T-cell (primary cell): Measurements from ENCODE around the gene P3H1. TPM values are rescaled to one million over a fixed set of nuclear protein-coding genes. Genes with fewer than 3 reads are reported as not detected.
"Not testable (repeated sequence)": the region's sequence is repeated elsewhere in the genome, so short reads cannot be mapped to it uniquely, and the experiment has no call there.

ENCODE experiments used
- ATAC-seq, 4 experiments: fragments of 200-7000 bp in 3 of 4; fragments of 150-1000 bp in 1 of 4; cut with Tn5 transposase; replicated peaks in 1 of 4; 1 replicate in 3 of 4; 2 replicates in 1 of 4; pipeline ENCODE4 v1.10.0; 2021; ENCODE audit warnings: moderate library complexity in 3 of 4, mild to moderate bottlenecking in 2 of 4, moderate number of reproducible peaks in 1 of 4
- CTCF ChIA-PET, 2 donors: fragments of 300-600 bp; sonication (Branson Sonifier 250); formaldehyde crosslinking; loops; one replicate each; lab custom pipeline; 2022; ENCODE audit warnings: antibody characterized with exemption in 2 of 2; lab: Charles Lee
- POLR2A ChIA-PET, 2 donors: fragments of 300-600 bp; sonication (Branson Sonifier 250); formaldehyde crosslinking; loops; one replicate each; lab custom pipeline; 2022; ENCODE audit warnings: antibody characterized with exemption in 2 of 2; lab: Charles Lee
- DNase-seq, 35 experiments: peaks; one replicate each; pipeline versions ENCODE4 v3.0.0 to v3.0.0-alpha.2; 2013 to 2023
- H3K27ac ChIP-seq: one replicate; pipeline ENCODE4 v1.5.1; 2013; ENCODE audit warnings: low read length
- H3K27me3 ChIP-seq, 2 experiments: replicated peaks in 1 of 2; 1 replicate in 1 of 2; 2 replicates in 1 of 2; pipeline versions ENCODE4 v1.6.1 to v1.7.0; 2013; ENCODE audit warnings: low read length in 1 of 2, mixed read lengths in 1 of 2; ENCODE audit not compliant: control insufficient read depth in 2 of 2, insufficient read depth in 2 of 2; ENCODE audit errors: extremely low read depth in 1 of 2
- H3K36me3 ChIP-seq, 2 donors: 1 replicate in 1 of 2; 2 replicates in 1 of 2; pipeline versions ENCODE4 v1.6.1 to v1.7.0; 2013; ENCODE audit warnings: low read length in 1 of 2; ENCODE audit not compliant: control insufficient read depth in 2 of 2, insufficient read depth in 1 of 2; ENCODE audit errors: extremely low read depth in 1 of 2
- H3K4me1 ChIP-seq, 2 experiments: 1 replicate in 1 of 2; 2 replicates in 1 of 2; pipeline versions ENCODE4 v1.6.1 to v1.7.0; 2013; ENCODE audit warnings: low read length in 2 of 2, mixed read lengths in 1 of 2; ENCODE audit not compliant: insufficient read depth in 2 of 2, control insufficient read depth in 1 of 2; ENCODE audit errors: extremely low read depth in 1 of 2
- H3K4me3 ChIP-seq, 2 donors: 1 replicate in 1 of 2; 2 replicates in 1 of 2; pipeline versions ENCODE4 v1.5.1 to v1.7.0; 2013; ENCODE audit warnings: mild to moderate bottlenecking in 2 of 2, low read length in 1 of 2, moderate library complexity in 1 of 2; ENCODE audit not compliant: control insufficient read depth in 1 of 2; ENCODE audit errors: extremely low read depth in 1 of 2
- H3K9me3 ChIP-seq: 2 replicates; pipeline ENCODE4 v1.7.0; 2013
- H3K27ac Mint-ChIP-seq, 2 donors: one replicate each; pipeline ENCODE4 v1.8.0; 2020 to 2021; ENCODE audit warnings: mild to moderate bottlenecking in 2 of 2, mixed read lengths in 2 of 2
- H3K27me3 Mint-ChIP-seq, 2 donors: one replicate each; pipeline ENCODE4 v1.8.0; 2021 to 2022; ENCODE audit warnings: mixed read lengths in 2 of 2
- H3K36me3 Mint-ChIP-seq: one replicate; pipeline ENCODE4 v1.8.0; 2021; ENCODE audit warnings: mixed read lengths
- H3K4me1 Mint-ChIP-seq, 3 donors: one replicate each; pipeline ENCODE4 v1.8.0; 2020 to 2022; ENCODE audit warnings: mixed read lengths in 3 of 3, mild to moderate bottlenecking in 1 of 3
- H3K4me3 Mint-ChIP-seq, 3 donors: one replicate each; pipeline ENCODE4 v1.8.0; 2020 to 2022; ENCODE audit warnings: mild to moderate bottlenecking in 3 of 3, mixed read lengths in 3 of 3, moderate library complexity in 3 of 3
- H3K9me3 Mint-ChIP-seq, 3 donors: one replicate each; pipeline ENCODE4 v1.8.0; 2020 to 2022; ENCODE audit warnings: mixed read lengths in 3 of 3
- WGBS: methylation state at CpG from one replicate; pipeline ENCODE4 v1.1.5; 2013; ENCODE audit warnings: missing lambda C conversion rate; ENCODE audit not compliant: insufficient coverage; 5-methylcytosine and 5-hydroxymethylcytosine counted together
- total RNA-seq, 35 experiments: library from RNA in 6 of 35; stranded (reverse) in 6 of 35; fragments of 120-200 nt in 1 of 35; gene quantifications; one replicate each; pipeline versions ENCODE4 v1.2.1 to v1.2.4 and lab custom pipeline; 2013 to 2026

The P3H1 gene
- total RNA-seq, 5 donors from 2014 or later (not counting 1 experiment from before 2014, with no cell fraction given), result 23.5 to 62.9 (median 58.3) TPM

GRCh38 chr1:42751511-42752070 lies 15.2 kb downstream of the P3H1 start:
- ATAC-seq, H3K9me3 ChIP-seq, H3K4me1 Mint-ChIP-seq, H3K4me3 Mint-ChIP-seq, H3K27me3 ChIP-seq, H3K27ac ChIP-seq, CTCF ChIA-PET, H3K27ac Mint-ChIP-seq, DNase-seq, H3K9me3 Mint-ChIP-seq, H3K27me3 Mint-ChIP-seq, H3K4me3 ChIP-seq, H3K4me1 ChIP-seq: not testable (repeated sequence)
- WGBS, result 95% methylated on average over 7 of the region's 8 CpGs
- POLR2A ChIA-PET, result interaction anchor here in 1 of 2 donors (0.6 kb wide), 1 partner anchor 14 kb away, joined by 3 read pairs; no protein-coding TSS in a partner anchor
- peaks cover 17 to 84% of the 10 kb centered on the region in 2 donors for H3K36me3 ChIP-seq
- H3K36me3 Mint-ChIP-seq, result peaks cover 72% of the 10 kb centered on the region

- H3K27me3 ChIP-seq, result no peaks in the 10 kb centered on the region
- H3K4me3 ChIP-seq, result no peak overlapping the region
- ATAC-seq (no peak), DNase-seq (no peak)
- ChIA-PET CTCF (interaction anchor here in 1 of 2 donors (0.8 kb wide), 1 partner anchor 172 kb away, joined by 4 read pairs; no protein-coding TSS in a partner anchor), POLR2A (no interaction called here)
- no peak overlapping the region for H3K27ac ChIP-seq
- H3K9me3 Mint-ChIP-seq, result peaks cover 0 to 5% (median 0%) of the 10 kb centered on the region in 3 donors
- no peaks in the 10 kb centered on the region for H3K9me3 ChIP-seq
- H3K4me3 Mint-ChIP-seq, result peak overlapping the region in 1 of 3 donors; percentile 6
- peaks cover 14 to 80% of the 10 kb centered on the region in 2 donors for H3K36me3 ChIP-seq
- H3K4me1 ChIP-seq, result peaks cover 0 to 2% of the 10 kb centered on the region in 2 experiments
- no peak overlapping the region for H3K27ac Mint-ChIP-seq
- H3K36me3 Mint-ChIP-seq, result peaks cover 57% of the 10 kb centered on the region
- H3K4me1 Mint-ChIP-seq, result no peaks in the 10 kb centered on the region
- no peaks in the 10 kb centered on the region for H3K27me3 Mint-ChIP-seq
- 99% methylated on average over 9 of the region's 12 CpGs for WGBS
Measured at GRCh38 chr1:42750041-42750440, 16.8 kb downstream of the P3H1 start.

- no peak for ATAC-seq
- H3K9me3 ChIP-seq, result no peaks in the 10 kb centered on the region
- DNase-seq, result no peak
- ChIA-PET CTCF (interaction anchor here (0.6 to 0.8 kb wide), 3 partner anchors 171 to 1860 kb away, joined by 3 to 8 read pairs (median 4); no protein-coding TSS in a partner anchor), POLR2A (no interaction called here)
- H3K36me3 Mint-ChIP-seq, result peaks cover 46% of the 10 kb centered on the region
- H3K27ac Mint-ChIP-seq, result peak overlapping the region in 1 of 2 donors; percentile 29
- peaks cover 8 to 67% of the 10 kb centered on the region in 2 donors for H3K36me3 ChIP-seq
- no peak overlapping the region for H3K4me3 Mint-ChIP-seq
- H3K4me1 ChIP-seq, result peaks cover 0 to 2% of the 10 kb centered on the region in 2 experiments
- WGBS, result 94% methylated on average over 11 of the region's 14 CpGs
- no peaks in the 10 kb centered on the region for H3K27me3 Mint-ChIP-seq
- H3K9me3 Mint-ChIP-seq, result peaks cover 0 to 5% (median 0%) of the 10 kb centered on the region in 3 donors
- H3K27me3 ChIP-seq, result no peaks in the 10 kb centered on the region
- H3K27ac ChIP-seq, result no peak overlapping the region
- no peak overlapping the region for H3K4me3 ChIP-seq
- no peaks in the 10 kb centered on the region for H3K4me1 Mint-ChIP-seq
Measured at GRCh38 chr1:42748461-42749410, 18.1 kb downstream of the P3H1 start.

GRCh38 chr1:42748021-42748420 lies 18.8 kb downstream of the P3H1 start:
- Histone ChIP-seq H3K4me3 (no peak overlapping the region), H3K4me1 (peaks cover 0 to 2% of the 10 kb centered on the region in 2 experiments), H3K9me3 (no peaks in the 10 kb centered on the region), H3K27me3 (no peaks in the 10 kb centered on the region), H3K27ac (no peak overlapping the region), H3K36me3 (peaks cover 8 to 62% of the 10 kb centered on the region in 2 donors)
- ChIA-PET POLR2A (no interaction called here), CTCF (interaction anchor here in 1 of 2 donors (0.6 kb wide), 1 partner anchor 1710 kb away, joined by 8 read pairs; no protein-coding TSS in a partner anchor)
- Mint-ChIP-seq H3K36me3 (peaks cover 42% of the 10 kb centered on the region), H3K27me3 (no peaks in the 10 kb centered on the region), H3K4me1 (no peaks in the 10 kb centered on the region), H3K27ac (no peak overlapping the region), H3K4me3 (no peak overlapping the region), H3K9me3 (peaks cover 0 to 5% (median 0%) of the 10 kb centered on the region in 3 donors)
- 93% methylated on average over 9 of the region's 10 CpGs for WGBS
- no peak for DNase-seq
- ATAC-seq, result no peak

- no peaks in the 10 kb centered on the region for H3K27me3 Mint-ChIP-seq
- H3K27ac ChIP-seq, result no peak overlapping the region
- ATAC-seq (peak in 3 of 4 experiments; percentile 35 to 60 (median 51)), DNase-seq (peak in 29 of 35 experiments; percentile 9 to 67 (median 32))
- no peaks in the 10 kb centered on the region for H3K4me1 Mint-ChIP-seq
- H3K36me3 Mint-ChIP-seq, result peaks cover 33% of the 10 kb centered on the region
- H3K4me3 Mint-ChIP-seq, result no peak overlapping the region
- peaks cover 0 to 5% (median 0%) of the 10 kb centered on the region in 3 donors for H3K9me3 Mint-ChIP-seq
- no peaks in the 10 kb centered on the region for H3K27me3 ChIP-seq
- H3K36me3 ChIP-seq, result peaks cover 8 to 53% of the 10 kb centered on the region in 2 donors
- peaks cover 0 to 2% of the 10 kb centered on the region in 2 experiments for H3K4me1 ChIP-seq
- ChIA-PET CTCF (interaction anchor here in 1 of 2 donors (0.9 kb wide), 1 partner anchor 169 kb away, joined by 4 read pairs; no protein-coding TSS in a partner anchor), POLR2A (interaction anchor here in 1 of 2 donors (0.5 kb wide), 1 partner anchor 19 kb away, joined by 6 read pairs; no protein-coding TSS in a partner anchor)
- H3K27ac Mint-ChIP-seq, result no peak overlapping the region
- no peaks in the 10 kb centered on the region for H3K9me3 ChIP-seq
- WGBS, result 81% methylated on average over 13 of the region's 14 CpGs
- no peak overlapping the region for H3K4me3 ChIP-seq
Measured at GRCh38 chr1:42747125-42747524, 19.7 kb downstream of the P3H1 start.
